Measurements from ENCODE around the gene ZFHX2.

ZFHX2 gene

DNA sequence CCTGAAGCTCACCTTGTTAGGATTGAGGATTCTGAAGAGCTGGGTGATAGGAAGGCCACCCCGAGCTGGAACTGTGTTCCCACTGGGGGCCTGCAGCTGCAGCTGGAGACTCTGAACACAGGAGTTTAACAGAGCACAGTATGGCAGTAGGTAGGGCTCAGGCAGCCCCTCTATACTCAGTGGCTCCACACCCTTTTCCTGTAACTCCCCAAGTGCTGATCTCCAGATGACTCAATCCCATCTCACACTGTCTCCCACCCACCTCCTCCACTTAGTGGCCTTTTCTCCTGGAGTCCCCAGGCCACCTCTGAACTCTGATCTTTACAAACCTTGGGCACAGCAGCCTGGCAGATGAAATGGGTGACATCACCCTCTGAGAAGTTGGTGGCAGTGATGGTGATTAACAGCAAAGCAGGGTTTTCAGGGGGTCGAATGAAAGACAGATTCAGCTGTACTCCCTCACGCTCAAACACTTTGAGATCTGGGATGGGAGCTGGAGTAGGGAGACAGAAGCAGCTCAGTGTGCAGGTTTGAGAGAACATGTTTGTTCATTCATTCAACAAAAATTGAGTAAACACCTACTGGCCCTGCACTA, 8.5 kb upstream of the ZFHX2 start:
- no peak for DNase-seq (ENCODE audit: low read depth in 2 of 2)

DNA sequence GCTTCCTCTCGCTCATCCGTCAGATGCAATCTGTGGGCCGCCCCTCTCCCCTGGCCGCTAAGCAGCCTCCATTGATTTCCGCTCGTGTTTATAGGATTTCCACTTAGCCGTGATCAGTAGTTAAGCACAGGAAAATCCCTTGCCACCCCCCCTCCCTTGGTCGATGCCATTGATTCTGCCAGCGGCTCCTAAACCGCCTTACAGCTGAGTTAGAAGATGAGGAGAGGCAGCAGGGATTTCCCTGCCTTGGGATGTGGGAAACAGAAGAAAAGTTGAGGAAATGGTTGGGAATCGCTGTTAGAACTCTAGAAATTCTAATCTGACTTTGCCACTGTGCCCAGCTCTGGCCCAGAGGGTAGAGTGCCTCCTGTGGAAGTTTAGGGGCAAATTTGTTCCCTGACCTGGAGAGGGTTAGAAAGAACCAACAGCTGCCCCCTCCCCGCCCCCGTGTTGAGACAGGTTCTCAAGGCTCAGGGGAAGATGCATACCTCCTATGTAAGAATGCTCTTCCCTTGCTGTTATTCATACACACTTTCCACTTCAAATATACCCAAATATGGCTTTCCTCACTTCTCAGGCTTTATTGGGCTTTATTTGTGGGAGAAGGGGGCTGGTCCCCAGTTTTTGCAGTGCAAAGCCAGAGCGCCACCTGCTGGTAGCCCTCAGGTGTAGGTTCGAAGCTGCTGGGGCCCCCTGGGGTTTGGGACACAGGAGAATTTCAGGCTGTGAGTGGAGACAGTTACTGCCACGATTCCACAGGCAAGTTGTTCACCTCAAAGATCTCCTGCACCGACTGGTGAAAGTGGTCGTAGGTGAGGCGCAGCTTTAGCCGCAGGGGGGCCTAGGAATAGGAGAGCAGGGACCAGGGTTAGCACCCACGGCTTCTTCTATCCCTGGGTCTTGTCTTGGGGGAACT, 7.7 kb upstream of the ZFHX2 start:
- DNase-seq (ENCODE audit: low read depth in 2 of 2) = peak in 1 of 2 donors; percentile 51

DNA sequence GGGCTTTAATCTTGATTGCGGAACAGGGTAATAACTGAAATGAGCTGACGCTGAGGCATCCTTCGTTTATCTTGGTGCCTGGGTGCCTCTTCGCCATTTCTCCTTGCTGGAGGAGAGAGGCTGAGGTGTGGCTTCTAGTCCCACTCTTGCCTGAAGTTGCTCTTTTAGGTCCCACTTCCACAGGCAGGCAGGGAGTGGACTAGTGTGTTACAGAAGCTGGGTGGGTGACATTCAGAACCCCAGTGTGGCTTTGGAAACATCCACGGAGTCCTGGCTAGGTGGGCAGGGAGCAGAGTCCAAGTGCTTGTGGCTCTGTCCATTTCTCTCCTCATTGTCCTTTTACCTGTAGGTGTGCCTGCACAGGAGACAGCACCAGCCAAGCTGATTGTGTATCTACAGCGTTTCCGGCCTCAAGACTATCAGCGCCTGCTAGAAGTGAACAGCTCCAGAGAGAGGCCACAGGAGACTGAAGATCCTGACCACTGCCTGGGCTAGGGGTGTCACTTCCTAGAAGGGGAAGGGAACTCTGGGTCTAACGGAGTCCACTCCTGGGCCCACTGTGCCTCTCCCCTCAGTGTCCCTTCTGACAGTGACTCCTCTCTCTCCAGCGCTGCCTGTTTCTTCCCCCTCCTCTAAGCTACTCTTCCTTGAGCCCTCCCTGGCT, 6.9 kb upstream of the ZFHX2 start:
- no peak for DNase-seq (ENCODE audit: low read depth in 2 of 2)

DNA sequence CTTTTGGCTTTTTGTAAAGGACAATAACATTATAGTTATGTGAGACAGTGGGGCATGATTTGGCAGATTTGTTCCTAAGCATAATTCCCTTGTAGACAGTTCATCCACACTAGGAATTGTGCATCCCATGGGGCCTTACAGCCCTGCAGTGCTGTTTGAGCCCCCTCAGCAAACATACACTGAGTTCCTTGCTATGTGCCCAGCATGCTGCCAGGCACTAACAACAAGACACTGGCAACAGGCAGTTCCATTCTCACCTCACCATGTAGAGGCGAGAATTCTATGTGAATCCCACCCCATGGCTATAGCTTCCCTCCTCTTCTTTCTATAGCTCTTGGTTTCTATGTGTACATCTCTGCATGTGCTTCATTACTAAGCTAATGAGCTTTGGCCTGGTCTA, 6.4 kb upstream of the ZFHX2 start:
- no peak for DNase-seq (ENCODE audit: low read depth in 2 of 2)

DNA sequence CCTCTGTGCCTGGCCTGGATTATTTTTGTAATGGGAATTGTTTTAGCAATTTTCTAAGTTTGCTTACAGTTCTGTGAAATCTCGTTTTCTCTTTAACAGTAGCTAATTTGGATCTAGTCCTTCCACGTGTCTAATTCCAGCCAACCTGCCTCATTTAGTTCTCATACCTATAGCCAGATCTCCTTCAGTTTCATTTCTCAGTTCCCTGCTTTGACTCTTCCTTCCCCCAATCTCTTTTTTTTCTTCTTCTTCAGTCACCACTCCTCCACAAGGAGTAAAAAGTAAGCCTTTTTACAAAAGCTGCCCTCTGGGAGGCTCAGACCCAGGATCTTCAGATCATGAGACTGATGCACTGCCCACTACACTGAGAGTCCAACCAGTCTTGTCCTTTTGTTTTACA, 6.0 kb upstream of the ZFHX2 start:
- no peak for DNase-seq (ENCODE audit: low read depth in 2 of 2)

DNA sequence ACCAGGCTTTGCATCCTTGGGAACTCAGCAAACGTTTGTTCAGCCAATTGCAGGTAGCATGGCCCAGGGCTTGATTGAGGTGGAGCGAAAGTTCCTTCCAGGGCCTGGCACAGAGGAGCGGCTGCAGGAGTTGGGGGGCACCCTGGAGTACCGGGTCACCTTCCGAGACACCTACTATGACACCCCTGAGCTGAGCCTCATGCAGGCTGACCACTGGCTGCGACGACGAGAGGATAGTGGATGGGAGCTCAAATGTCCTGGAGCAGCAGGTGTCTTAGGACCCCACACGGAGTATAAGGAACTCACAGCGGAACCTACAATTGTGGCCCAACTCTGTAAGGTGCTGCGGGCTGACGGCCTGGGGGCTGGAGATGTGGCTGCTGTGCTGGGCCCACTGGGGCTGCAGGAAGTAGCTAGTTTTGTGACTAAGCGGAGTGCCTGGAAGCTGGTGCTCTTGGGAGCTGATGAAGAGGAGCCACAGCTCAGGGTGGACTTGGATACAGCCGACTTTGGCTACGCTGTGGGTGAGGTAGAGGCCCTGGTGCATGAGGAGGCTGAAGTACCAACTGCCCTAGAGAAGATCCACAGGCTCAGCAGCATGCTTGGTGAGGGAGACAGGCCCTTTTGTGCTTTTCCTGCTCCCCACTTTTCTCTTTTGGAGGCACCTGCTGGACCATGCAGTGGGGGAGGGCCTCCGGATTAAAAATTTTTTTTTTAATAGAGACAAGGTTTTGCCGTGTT, 5.3 kb upstream of the ZFHX2 start:
- DNase-seq (ENCODE audit: low read depth in 2 of 2) = no peak

DNA sequence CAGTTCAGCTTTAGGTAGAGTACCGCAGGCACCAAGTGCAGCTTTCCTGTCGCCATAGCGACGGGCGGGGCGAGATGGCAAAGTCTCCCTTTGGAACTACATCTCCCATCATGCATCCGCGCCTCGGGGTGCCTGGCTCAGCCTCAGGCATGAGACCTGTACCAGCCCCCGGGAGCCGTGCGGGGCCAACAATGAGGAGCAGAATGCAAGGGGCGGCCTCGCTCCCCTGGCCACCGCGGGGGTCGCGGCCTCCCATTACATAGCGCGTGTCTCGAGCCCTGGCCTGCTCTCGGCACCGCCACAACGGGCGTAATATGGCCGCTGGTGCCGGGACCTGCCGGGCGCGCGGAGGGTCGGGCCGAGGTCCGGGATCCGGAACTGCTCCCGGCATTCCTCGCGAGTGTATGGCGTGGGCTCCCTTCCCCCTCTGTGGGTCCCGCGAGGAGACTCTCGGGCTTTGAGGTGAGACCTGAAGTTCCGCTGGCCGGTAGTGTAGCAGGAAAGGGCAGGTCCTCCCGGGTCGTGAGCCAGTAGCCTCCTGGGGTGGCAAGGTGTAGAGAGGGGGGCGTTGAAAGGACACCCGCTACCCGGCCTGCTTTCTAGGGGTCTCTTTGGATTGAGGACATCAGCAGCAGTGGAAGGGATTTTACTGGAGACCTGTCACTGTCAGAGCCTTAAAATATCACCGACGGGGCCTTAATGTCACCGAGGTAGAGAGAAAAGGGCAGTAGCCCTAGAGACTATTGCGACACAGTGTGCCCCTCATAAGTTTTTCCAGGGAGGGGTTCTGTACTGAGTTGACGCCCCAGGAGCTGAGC, 4.5 kb upstream of the ZFHX2 start, which contains the start of gene THTPA:
THTPA (plus strand) TSS at position 390 of the 818 bp plus-strand sequence. CDS start 487 bp downstream, outside the sequence.
- peak; percentile 81 to 86 for DNase-seq (ENCODE audit: low read depth in 2 of 2)

DNA sequence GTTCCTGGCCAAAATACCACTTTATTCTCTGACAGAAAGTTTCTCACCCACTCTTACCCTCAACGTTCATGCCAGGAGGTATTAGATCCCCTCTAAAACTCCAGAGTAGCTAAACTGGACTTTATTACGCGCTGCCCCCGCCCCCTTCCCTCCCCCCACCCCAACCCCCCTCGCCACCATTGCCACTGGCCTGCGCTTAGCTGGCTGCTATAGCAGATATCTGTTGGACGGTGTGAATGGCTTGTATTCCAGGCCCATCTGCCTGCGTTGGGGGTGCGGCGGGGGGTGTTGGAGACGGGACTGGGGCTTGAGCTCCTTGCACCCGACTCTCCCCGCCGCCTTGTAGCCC, 3.9 kb upstream of the ZFHX2 start:
- no peak for DNase-seq (ENCODE audit: low read depth in 2 of 2)

DNA sequence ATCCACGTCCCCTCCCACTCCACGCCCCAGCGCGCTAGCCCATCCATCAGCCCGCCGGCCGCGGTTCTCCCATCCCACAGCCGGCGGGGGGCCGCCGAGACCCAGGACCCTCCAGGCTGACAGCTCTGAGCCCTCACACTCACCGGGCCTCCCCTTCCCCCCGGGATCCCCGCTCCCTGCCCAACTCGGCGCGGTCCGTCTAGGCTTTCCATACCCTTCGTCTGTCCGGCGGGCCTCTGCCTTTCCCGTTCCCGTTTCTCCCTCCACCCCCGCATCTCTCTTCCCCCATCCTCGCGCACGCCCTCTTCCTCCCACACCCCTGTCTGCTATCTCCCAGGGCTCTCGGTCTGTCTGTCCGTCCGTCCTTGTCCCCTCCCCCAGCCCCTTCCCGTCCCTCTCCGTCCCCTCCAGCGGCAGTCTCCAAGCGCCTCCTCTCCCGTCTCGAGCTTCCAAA, 726 bp downstream of the ZFHX2 start:
- no peak for DNase-seq (ENCODE audit: low read depth in 2 of 2)

DNA sequence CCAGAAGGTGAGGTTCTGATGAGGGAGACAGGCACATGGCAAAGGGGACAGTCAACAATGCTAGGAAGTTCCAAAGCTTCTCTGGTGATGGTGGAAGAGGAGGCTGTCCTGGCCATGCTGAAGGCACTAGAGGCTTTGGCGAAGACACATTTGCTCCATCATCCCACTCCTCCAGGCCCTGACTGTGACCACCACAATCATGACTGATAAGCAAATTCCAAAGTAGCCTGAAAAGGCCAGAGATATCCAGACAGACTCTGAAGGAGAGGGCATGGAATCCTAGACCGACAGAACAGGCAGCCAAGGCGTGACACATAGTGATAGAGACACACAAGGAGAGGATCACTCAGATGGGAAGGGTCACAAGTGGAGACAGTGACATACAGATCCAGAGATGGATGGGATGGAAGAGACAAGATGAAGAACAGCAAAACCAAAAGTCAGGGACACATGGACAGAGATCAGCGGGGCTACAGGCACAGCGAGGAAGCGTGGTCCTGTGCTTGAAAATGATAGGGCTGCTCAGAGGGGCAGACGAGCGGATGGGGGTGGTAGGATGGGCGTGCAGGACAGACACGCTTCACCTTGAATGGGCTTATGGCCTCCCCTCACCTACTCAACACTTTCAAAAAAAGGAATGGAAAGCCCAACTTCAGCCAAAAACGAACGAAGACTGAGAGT, 1.3 kb downstream of the ZFHX2 start:
- DNase-seq (ENCODE audit: low read depth in 2 of 2) = no peak

DNA sequence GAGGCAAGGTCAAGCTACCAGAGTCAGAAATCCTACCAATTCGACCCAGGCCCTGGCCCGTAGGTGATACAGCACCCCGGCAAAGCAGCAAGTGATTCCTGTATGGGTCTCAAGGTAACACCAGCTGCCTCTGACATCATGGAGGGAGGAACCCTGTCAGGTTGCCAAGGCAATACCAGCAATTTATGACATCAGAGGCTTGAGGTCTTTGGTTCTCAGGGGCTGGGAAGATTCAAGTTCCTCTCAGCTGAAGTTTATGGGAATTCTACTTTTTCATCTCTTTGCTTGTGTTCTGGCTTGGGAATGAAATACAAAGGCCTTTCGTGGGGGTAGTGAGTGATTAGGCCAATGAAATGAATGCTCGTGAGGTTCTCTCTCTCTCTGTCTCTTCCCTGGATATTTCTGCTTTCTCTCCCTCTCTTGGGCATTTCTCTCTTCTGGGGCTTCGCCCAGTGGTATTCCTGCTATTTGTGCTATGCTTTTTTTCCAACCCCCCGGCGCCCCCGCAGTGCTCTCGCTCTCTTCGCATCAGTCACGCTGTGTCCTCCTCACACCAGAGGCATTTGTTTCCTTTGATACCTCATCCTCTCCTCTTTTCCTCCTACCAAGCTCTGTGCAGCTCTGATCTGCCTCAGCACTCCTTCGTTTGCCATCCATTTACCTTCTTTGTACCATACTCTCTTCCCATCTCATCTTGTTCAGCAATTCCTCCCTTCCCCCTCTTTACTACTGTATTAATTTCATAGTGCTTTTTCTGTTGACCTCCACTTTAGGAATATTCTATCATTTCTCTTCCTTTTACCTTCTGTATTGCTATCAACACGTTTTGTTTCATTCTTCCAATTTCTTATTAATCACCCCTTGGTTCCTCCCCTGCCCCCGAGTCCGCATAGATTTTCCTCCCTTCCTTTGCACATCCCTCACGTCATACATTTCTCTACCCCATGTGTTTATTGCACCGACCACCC, 2.9 kb downstream of the ZFHX2 start:
- DNase-seq (ENCODE audit: low read depth in 2 of 2) = no peak

DNA sequence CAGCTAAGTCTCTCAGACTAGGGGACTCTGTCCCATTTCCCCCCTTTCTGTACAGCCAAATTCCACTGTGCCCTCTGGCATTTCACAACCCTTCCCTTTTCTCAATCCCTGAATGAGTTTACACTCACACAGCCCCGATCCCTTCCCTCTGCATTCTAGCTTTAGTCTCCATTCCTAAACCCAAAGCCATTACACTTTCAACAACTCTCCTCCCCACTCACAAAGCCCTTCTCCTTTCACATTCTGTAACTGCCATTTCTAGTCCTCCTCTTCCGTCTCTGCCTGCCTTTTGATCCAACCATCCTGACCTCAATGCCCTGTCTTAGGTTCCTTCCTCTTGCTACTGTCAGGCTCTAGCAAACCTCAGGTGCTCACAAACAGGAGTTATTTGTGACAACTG, 3.6 kb downstream of the ZFHX2 start:
- DNase-seq (ENCODE audit: low read depth in 2 of 2) = no peak

DNA sequence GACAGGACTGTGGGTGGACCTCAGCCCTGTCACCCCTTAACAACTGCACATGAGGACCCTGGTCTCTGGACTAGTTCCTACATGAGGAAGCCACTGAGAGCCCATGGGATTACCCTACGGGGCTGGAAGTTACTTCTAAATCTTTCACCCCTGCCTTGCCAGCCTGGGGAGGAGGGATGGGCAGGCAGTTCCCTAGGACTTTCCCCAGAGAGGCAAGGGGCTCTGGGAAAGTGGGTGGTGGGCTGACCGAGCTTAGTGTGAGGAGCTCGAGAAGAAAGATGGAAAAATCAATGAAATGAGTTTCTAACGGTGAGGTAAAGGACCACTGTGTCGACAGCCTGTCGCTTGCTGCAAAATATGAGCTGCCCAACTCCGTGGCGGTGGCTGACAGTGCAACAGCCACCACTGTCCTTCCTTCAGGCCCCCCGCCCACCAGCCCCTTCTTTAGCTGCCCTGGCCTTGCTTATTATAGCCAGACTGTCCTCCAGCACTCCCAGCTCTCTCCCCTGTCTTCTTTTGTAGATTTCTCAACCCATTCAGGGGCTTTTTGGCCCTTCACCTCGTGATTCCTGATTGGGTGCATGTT, 5.0 kb downstream of the ZFHX2 start:
- DNase-seq (ENCODE audit: low read depth in 2 of 2) = no peak

DNA sequence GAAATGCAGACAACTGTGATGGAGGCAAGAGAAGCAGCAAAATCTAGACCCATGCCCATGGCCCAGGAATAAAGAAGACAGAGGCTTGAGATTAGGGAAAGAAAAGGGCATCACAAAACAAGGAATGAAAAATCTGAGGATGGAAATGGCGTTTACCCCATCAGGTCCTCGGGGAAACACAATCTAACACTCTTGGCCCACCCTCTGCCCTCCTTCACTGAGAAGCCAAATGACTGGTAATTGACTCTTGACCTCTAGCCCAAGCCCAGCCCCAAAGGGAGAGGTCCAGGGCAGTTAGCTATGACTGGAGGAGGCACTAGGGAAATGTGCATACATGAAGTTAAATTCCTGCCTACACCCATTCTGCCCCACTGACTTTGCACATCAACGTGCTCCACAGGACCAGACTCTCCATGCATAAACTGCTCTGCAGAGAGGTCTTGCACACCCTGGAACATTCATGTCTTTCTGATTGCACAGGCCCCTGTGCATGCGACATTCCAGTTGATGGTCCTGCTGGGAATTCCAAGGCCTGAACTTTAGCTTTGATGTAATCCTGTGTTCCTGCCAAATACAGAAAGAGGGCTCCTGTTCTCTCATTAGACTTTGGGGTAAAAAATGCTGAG, 5.7 kb downstream of the ZFHX2 start:
- DNase-seq (ENCODE audit: low read depth in 2 of 2) = no peak

DNA sequence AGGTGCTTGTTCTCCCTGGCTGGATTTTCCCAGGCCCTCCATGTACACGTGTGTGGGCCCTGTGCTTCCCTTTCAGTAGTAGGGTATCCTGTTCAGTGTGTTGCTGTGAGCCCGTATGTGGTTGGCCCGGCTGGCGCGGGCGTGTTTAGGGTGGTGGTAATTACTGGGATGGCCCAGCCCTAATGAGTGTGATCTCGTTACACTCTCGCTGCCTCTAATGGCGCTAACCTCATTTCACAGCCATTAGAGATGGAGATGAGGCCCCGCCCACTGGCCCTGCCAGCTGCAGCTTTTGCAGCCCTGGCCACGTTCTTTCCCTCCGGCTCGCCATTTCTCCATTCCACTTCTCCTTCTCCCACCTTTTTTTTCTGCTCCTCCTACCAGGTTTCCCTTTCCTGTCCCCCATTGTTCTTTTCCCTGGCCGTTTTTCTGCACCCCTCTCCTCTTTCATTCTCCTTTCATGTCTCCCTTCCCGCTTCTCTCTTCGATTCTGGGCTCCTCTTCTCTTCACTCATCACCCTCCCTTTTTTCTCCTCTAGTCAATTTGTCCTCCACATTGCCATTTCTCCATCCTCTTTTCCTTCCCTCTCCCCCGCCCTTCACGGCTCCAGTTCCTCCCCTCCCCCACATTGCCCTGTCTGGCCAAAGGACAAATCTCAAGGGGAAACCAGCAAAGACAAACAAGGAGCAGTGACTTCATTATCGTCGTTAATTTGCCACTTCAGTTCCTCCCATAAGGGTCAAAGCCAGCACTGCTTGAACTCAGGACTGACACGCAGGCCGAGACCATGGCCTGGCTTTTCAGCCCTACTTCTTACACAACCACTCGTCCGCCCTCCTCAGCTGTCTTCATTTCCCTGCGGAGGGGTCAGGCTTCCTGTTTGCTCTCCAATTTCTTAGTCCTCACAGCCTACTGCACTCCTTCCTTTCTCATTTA, 6.8 kb downstream of the ZFHX2 start:
- no peak for DNase-seq (ENCODE audit: low read depth in 2 of 2)

DNA sequence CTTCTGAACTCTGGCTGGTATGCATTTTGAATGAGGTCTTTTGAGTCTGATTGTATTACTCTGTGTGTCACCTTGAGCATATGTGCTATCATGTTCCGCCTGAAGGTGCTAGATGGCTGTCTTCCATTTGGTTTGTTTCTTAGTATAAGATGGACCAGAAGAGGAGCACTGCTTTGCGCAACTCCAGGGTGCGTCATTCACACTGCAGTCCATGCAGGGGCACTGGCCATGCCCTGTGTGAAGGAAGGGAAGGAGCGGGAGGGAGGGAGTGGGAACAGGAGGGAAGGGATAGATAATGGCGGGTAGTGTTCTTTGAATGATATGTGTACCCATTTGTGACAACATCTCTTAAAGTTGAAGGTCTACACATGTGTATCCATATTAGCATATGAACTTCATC, 8.2 kb downstream of the ZFHX2 start:
- no peak for DNase-seq (ENCODE audit: low read depth in 2 of 2)

DNA sequence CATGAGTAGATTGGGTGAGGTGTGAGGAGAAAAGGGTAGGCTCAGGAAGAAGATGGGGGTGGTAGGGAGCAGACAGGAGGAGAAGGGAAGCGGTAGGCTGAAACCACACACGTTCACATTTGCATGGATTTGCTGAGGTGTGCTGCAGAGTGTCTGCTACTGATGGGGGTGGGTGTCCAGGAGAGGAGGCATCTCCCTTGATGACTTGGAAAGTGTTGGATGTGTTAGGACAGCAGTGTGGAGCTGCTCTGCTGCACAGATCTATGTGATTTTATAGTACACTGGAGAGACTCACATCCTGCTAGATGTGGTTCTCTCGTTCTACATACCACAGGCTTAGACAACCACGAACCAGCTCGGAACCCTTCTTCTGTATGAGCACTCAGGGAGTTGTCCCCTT, 9.3 kb downstream of the ZFHX2 start:
- DNase-seq (ENCODE audit: low read depth in 2 of 2) = no peak

DNA sequence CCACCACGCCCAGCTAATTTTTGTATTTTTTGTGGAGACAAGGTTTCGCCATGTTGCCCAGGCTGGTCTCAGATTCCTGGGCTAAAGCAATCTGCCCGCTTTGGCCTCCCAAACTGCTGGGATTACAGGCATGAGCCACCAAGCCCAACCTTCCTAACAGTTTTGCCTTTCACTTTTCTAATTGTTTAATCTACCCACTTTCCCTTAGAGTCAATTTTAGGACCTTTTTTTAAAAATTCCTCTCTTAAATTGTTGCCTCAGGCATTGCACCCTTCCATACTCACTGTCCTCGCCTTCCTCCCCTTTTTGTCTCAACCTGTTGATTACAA, 11.5 kb downstream of the ZFHX2 start:
- DNase-seq (ENCODE audit: low read depth in 2 of 2) = no peak

Measured in stimulated activated CD8-positive, alpha-beta memory T cell treated with anti-CD3 and anti-CD28 coated beads, Interleukin-7, amount 100 ng/mL, for 1 hour (primary cell).